ENCODE measurements around the gene WTIP.

The WTIP gene

DNA sequence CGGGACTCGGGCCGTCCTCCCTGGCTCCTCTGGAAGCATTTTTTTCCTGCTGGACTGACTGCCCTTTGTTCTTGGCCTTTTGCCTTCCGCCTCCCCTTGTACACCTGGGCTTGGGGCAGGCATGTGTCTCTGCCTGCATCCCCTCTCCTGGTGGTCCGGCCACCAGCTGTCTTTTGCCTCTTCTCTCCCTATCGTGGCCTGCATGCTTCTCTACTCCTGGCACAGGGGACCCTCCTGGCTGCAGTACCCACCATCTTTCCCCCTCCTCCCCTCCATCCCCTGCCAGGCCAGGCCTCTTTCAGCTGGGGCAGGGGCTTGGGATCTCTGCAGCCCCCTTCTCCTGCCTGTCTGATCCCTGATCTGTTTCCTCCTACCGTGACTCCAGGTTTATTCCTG, 12.1 kb downstream of the WTIP start:
- H3K27ac ChIP-seq (ENCODE audit: low read depth, low read length, severe bottlenecking), result no peak overlapping the region
- no peak overlapping the region for H3K4me3 ChIP-seq (ENCODE audit: extremely low read depth, insufficient read depth, low read length, poor library complexity, severe bottlenecking)
- peaks cover 81% of the 10 kb centered on the region for H3K36me3 ChIP-seq (ENCODE audit: control insufficient read depth, insufficient read depth, low read length)
- no peaks in the 10 kb centered on the region for H3K4me1 ChIP-seq (ENCODE audit: control insufficient read depth, insufficient read depth, low read length, poor library complexity, severe bottlenecking)
- no peaks in the 10 kb centered on the region for H3K9me3 ChIP-seq (ENCODE audit: control insufficient read depth, low read length)
- WGBS, 2 experiments (ENCODE audit: insufficient coverage in 2 of 2), result 97 to 99% methylated on average over 7 of the region's 7 CpGs

DNA sequence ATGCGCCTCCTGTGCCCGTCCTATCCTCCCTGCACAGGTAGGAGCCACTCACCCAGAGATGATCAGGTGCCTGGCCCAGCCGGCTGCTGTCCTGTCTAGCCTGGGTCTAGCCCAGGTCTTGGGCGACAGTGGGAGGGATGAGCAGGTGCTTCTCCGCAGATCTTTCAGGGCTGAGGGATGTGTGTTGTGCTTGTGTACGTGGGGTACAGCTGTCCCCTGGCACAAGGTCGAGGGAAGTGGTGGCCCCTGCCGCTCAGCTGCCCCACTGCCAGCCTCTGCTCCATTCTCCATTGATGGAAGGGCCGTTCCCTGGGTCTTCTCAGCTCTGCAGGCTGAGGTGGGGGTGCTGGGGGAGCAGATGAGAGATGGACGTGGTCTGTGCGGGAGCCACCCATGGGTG, 13.0 kb downstream of the WTIP start:
- Histone ChIP-seq H3K4me1 (ENCODE audit: control insufficient read depth, insufficient read depth, low read length, poor library complexity, severe bottlenecking) (no peaks in the 10 kb centered on the region), H3K9me3 (ENCODE audit: control insufficient read depth, low read length) (no peaks in the 10 kb centered on the region), H3K36me3 (ENCODE audit: control insufficient read depth, insufficient read depth, low read length) (peaks cover 89% of the 10 kb centered on the region), H3K27ac (ENCODE audit: low read depth, low read length, severe bottlenecking) (no peak overlapping the region), H3K4me3 (ENCODE audit: extremely low read depth, insufficient read depth, low read length, poor library complexity, severe bottlenecking) (no peak overlapping the region)
- WGBS, 2 experiments (ENCODE audit: insufficient coverage in 2 of 2), result 99% methylated on average over 7 to 9 of the region's 11 CpGs

GRCh38 chr19:34495416-34495815, 13.9 kb downstream of the WTIP start:
- WGBS, 2 experiments (ENCODE audit: insufficient coverage in 2 of 2), result 95 to 96% methylated on average over 18 of the region's 18 CpGs
- Histone ChIP-seq H3K4me1 (ENCODE audit: control insufficient read depth, insufficient read depth, low read length, poor library complexity, severe bottlenecking) (peaks cover 3% of the 10 kb centered on the region), H3K36me3 (ENCODE audit: control insufficient read depth, insufficient read depth, low read length) (peaks cover 82% of the 10 kb centered on the region), H3K4me3 (ENCODE audit: extremely low read depth, insufficient read depth, low read length, poor library complexity, severe bottlenecking) (no peak overlapping the region), H3K9me3 (ENCODE audit: control insufficient read depth, low read length) (no peaks in the 10 kb centered on the region), H3K27ac (ENCODE audit: low read depth, low read length, severe bottlenecking) (no peak overlapping the region)

GRCh38 chr19:34497112-34497805, 15.7 kb downstream of the WTIP start:
- H3K36me3 ChIP-seq (ENCODE audit: control insufficient read depth, insufficient read depth, low read length), result peaks cover 64% of the 10 kb centered on the region
- WGBS, 2 experiments (ENCODE audit: insufficient coverage in 2 of 2), result 88 to 94% methylated on average over 13 to 15 of the region's 15 CpGs

DNA sequence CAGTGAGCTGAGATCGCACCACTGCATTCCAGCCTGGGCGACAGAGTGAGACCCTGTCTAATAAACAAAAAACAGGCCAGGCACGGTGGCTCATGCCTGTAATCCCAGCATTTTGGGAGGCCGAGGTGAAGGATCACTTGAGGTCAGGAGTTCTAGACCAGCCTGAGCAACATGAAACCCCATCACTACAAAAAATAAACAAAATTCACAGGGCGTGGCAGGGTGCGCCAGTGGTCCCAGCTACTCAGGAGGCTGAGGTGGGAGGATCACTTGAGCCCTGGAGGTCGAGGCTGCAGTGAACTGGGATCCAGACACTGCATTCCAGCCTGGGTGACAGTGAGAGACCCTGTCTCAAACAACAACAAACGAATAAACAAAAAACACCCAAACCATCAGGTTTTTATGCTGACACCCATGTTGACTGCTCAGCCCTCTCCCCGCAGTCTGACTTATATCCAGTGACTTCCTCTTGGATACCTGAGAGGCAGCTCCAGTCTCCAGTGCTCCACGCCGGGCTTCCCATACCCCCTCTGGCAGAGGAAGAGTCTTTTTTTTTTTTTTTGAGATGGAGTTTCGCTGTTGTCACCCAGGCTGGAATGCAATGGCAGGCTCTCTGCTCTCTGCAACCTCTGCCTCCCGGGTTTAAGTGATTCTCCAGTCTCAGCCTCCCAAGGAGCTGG, 17.7 kb downstream of the WTIP start:
- Histone ChIP-seq H3K27ac (ENCODE audit: low read depth, low read length, severe bottlenecking) (no peak overlapping the region), H3K9me3 (ENCODE audit: control insufficient read depth, low read length) (no peaks in the 10 kb centered on the region), H3K4me1 (ENCODE audit: control insufficient read depth, insufficient read depth, low read length, poor library complexity, severe bottlenecking) (peaks cover 3% of the 10 kb centered on the region), H3K36me3 (ENCODE audit: control insufficient read depth, insufficient read depth, low read length) (peaks cover 52% of the 10 kb centered on the region), H3K4me3 (ENCODE audit: extremely low read depth, insufficient read depth, low read length, poor library complexity, severe bottlenecking) (no peak overlapping the region)
- WGBS, 2 experiments (ENCODE audit: insufficient coverage in 2 of 2), result 81 to 89% methylated on average over 8 to 9 of the region's 13 CpGs

More at GRCh38 chr19:34497112-34497805, 15.7 kb downstream of the WTIP start:
- Histone ChIP-seq H3K27ac (ENCODE audit: low read depth, low read length, severe bottlenecking) (no peak overlapping the region), H3K9me3 (ENCODE audit: control insufficient read depth, low read length) (no peaks in the 10 kb centered on the region), H3K4me3 (ENCODE audit: extremely low read depth, insufficient read depth, low read length, poor library complexity, severe bottlenecking) (no peak overlapping the region), H3K4me1 (ENCODE audit: control insufficient read depth, insufficient read depth, low read length, poor library complexity, severe bottlenecking) (peaks cover 3% of the 10 kb centered on the region)

- peaks cover 3% of the 10 kb centered on the region for H3K4me1 ChIP-seq (ENCODE audit: control insufficient read depth, insufficient read depth, low read length, poor library complexity, severe bottlenecking)
- H3K4me3 ChIP-seq (ENCODE audit: extremely low read depth, insufficient read depth, low read length, poor library complexity, severe bottlenecking), result no peak overlapping the region
- no peak overlapping the region for H3K27ac ChIP-seq (ENCODE audit: low read depth, low read length, severe bottlenecking)
- no peaks in the 10 kb centered on the region for H3K9me3 ChIP-seq (ENCODE audit: control insufficient read depth, low read length)
- WGBS, 2 experiments (ENCODE audit: insufficient coverage in 2 of 2), result 74 to 84% methylated on average over 16 to 24 of the region's 25 CpGs
- peaks cover 38% of the 10 kb centered on the region for H3K36me3 ChIP-seq (ENCODE audit: control insufficient read depth, insufficient read depth, low read length)
These were observed 19.1 kb downstream of the WTIP start for GRCh38 chr19:34500656-34501120.

GRCh38 chr19:34501339-34502320, 20.1 kb downstream of the WTIP start:
- H3K9me3 ChIP-seq (ENCODE audit: control insufficient read depth, low read length), result no peaks in the 10 kb centered on the region
- H3K36me3 ChIP-seq (ENCODE audit: control insufficient read depth, insufficient read depth, low read length), result peaks cover 32% of the 10 kb centered on the region
- H3K27ac ChIP-seq (ENCODE audit: low read depth, low read length, severe bottlenecking), result no peak overlapping the region
- H3K4me3 ChIP-seq (ENCODE audit: extremely low read depth, insufficient read depth, low read length, poor library complexity, severe bottlenecking), result no peak overlapping the region
- WGBS, 2 experiments (ENCODE audit: insufficient coverage in 2 of 2), result 42 to 44% methylated on average over 31 to 32 of the region's 40 CpGs
- H3K4me1 ChIP-seq (ENCODE audit: control insufficient read depth, insufficient read depth, low read length, poor library complexity, severe bottlenecking), result peaks cover 3% of the 10 kb centered on the region

GRCh38 chr19:34502582-34503411, 21.2 kb downstream of the WTIP start:
- Histone ChIP-seq H3K36me3 (ENCODE audit: control insufficient read depth, insufficient read depth, low read length) (peaks cover 21% of the 10 kb centered on the region), H3K27ac (ENCODE audit: low read depth, low read length, severe bottlenecking) (no peak overlapping the region), H3K4me3 (ENCODE audit: extremely low read depth, insufficient read depth, low read length, poor library complexity, severe bottlenecking) (no peak overlapping the region), H3K9me3 (ENCODE audit: control insufficient read depth, low read length) (no peaks in the 10 kb centered on the region), H3K4me1 (ENCODE audit: control insufficient read depth, insufficient read depth, low read length, poor library complexity, severe bottlenecking) (peaks cover 3% of the 10 kb centered on the region)
- 89 to 95% methylated on average over 13 of the region's 15 CpGs for WGBS, 2 experiments (ENCODE audit: insufficient coverage in 2 of 2)

GRCh38 chr19:34503531-34504272, 22.1 kb downstream of the WTIP start:
- no peak overlapping the region for H3K27ac ChIP-seq (ENCODE audit: low read depth, low read length, severe bottlenecking)
- peaks cover 12% of the 10 kb centered on the region for H3K36me3 ChIP-seq (ENCODE audit: control insufficient read depth, insufficient read depth, low read length)
- peaks cover 3% of the 10 kb centered on the region for H3K4me1 ChIP-seq (ENCODE audit: control insufficient read depth, insufficient read depth, low read length, poor library complexity, severe bottlenecking)
- H3K9me3 ChIP-seq (ENCODE audit: control insufficient read depth, low read length), result no peaks in the 10 kb centered on the region
- WGBS, 2 experiments (ENCODE audit: insufficient coverage in 2 of 2), result 89 to 93% methylated on average over 14 to 16 of the region's 16 CpGs
- H3K4me3 ChIP-seq (ENCODE audit: extremely low read depth, insufficient read depth, low read length, poor library complexity, severe bottlenecking), result no peak overlapping the region

All from mesodermal cell (in vitro differentiated cells).